Bronchial epithelial cell (primary cell): ENCODE results near the gene SPATA45. TPM values are rescaled to one million over a fixed set of nuclear protein-coding genes. Genes with fewer than 3 reads are reported as not detected.
"Not testable (repeated sequence)": the region's sequence is repeated elsewhere in the genome, so short reads cannot be mapped to it uniquely, and the experiment has no call there.

Experiments
- DNase-seq: peaks from one replicate; pipeline ENCODE4 v3.0.0-alpha.2; 2010; ENCODE audit warnings: low read depth
- FAIRE-seq: peaks from 2 replicates; lab custom pipeline; 2011; peaks lifted over from hg19 to GRCh38; lab: Jason Lieb, UNC
- H3K27me3 ChIP-seq: 2 replicates; pipeline ENCODE4 v1.5.1; 2011; ENCODE audit warnings: low read length; ENCODE audit not compliant: control insufficient read depth, insufficient read depth
- H3K36me3 ChIP-seq: 2 replicates; pipeline ENCODE4 v1.5.1; 2011; ENCODE audit warnings: low read length; ENCODE audit not compliant: control insufficient read depth, insufficient read depth
- H3K4me3 ChIP-seq: 2 replicates; pipeline ENCODE4 v1.5.1; 2011; ENCODE audit warnings: mild to moderate bottlenecking, low read depth, low read length, control low read depth
- CTCF ChIP-seq: IDR thresholded peaks from 2 replicates; pipeline ENCODE4 v1.5.1; 2011; ENCODE audit warnings: mild to moderate bottlenecking, moderate library complexity, low read length, control low read depth, inconsistent platforms; ENCODE audit not compliant: insufficient read depth, severe bottlenecking
- total RNA-seq: library from RNA; depleted of rRNA; stranded (reverse); fragments of >200 nt; gene quantifications from 2 replicates; pipeline ENCODE4 v1.2.1, GENCODE V29; 2014

The SPATA45 gene
- total RNA-seq, 1 donor from 2014 or later: not detected

GRCh38 chr1:212852105-212852688, 4.7 kb upstream of the SPATA45 start:
- Histone ChIP-seq H3K36me3 (no peaks in the 10 kb centered on the region), H3K4me3 (no peak overlapping the region), H3K27me3 (no peaks in the 10 kb centered on the region)
- FAIRE-seq (no peak), DNase-seq (no peak)
- no peak for TF ChIP-seq CTCF

- H3K27me3 ChIP-seq, H3K36me3 ChIP-seq, FAIRE-seq, DNase-seq, H3K4me3 ChIP-seq: not testable (repeated sequence)
Measured at GRCh38 chr1:212844521-212844920, 2.9 kb downstream of the SPATA45 start.

- FAIRE-seq (no peak), DNase-seq (peak; percentile 27)
- Histone ChIP-seq H3K36me3 (no peaks in the 10 kb centered on the region), H3K27me3 (no peaks in the 10 kb centered on the region), H3K4me3 (no peak overlapping the region)
- TF ChIP-seq CTCF: no peak
Measured at GRCh38 chr1:212838145-212838544, 9.3 kb downstream of the SPATA45 start.

- H3K4me3 ChIP-seq, H3K27me3 ChIP-seq, FAIRE-seq, H3K36me3 ChIP-seq: not testable (repeated sequence)
- peak; percentile 9 for DNase-seq
Measured at GRCh38 chr1:212833211-212834207, 13.9 kb downstream of the SPATA45 start.

GRCh38 chr1:212828395-212828794, 19.1 kb downstream of the SPATA45 start:
- no peaks in the 10 kb centered on the region for H3K27me3 ChIP-seq
- no peak for DNase-seq
- H3K4me3 ChIP-seq: no peak overlapping the region
- TF ChIP-seq CTCF: no peak
- no peak for FAIRE-seq
- H3K36me3 ChIP-seq: no peaks in the 10 kb centered on the region

- TF ChIP-seq CTCF: no peak
- FAIRE-seq: no peak
- DNase-seq: no peak
- Histone ChIP-seq H3K27me3 (no peaks in the 10 kb centered on the region), H3K36me3 (no peaks in the 10 kb centered on the region), H3K4me3 (no peak overlapping the region)
Measured at GRCh38 chr1:212827831-212828278, 19.6 kb downstream of the SPATA45 start.
